Ammon's horn (tissue), 1 donor: ENCODE results near the gene EMC8.
A peak's percentile ranks its signal among the peaks of the same experiment; 100 is the strongest.
"Not testable (repeated sequence)": the region's sequence is repeated elsewhere in the genome, so short reads cannot be mapped to it uniquely, and the experiment has no call there.

Experiments
- DNase-seq: peaks from one replicate; pipeline ENCODE4 v3.0.0-alpha.2; 2016; ENCODE audit warnings: low spot score

Gene EMC8

GRCh38 chr16:85799497-85800320 is at the start of gene EMC8, which contains the start of gene COX4I1:
EMC8 (minus strand) TSS chr16:85799544; CDS start chr16:85799295, 249 bp downstream.
COX4I1 (plus strand) TSS chr16:85799695; CDS start chr16:85801206, 1,511 bp downstream.
- peak; percentile 92 for DNase-seq

GRCh38 chr16:85848986-85849385 is 49.6 kb upstream of the EMC8 start:
- DNase-seq = no peak

- DNase-seq = no peak
Measured at GRCh38 chr16:85847681-85848601, 48.6 kb upstream of the EMC8 start.

GRCh38 chr16:85847036-85847435 is 47.7 kb upstream of the EMC8 start:
- no peak for DNase-seq

DNA sequence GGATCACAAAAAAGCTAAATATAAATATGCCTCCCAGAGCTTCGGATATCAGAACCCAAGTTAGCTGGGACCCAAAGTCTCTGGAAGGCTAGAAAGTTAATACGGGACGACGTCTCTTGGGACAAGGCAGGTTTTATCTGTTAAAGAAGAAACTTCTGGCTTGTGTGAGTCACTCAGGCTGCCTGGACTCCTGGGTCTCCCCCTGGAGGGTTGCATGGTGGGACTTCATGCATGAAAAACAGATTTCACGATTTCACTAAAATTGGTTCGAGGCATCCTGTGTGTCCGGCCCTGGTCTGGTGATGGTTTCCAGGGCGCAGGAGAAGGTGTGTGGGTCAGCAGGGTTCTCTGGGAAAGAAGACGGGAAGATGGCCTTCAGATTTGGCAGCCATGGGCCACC is 47.1 kb upstream of the EMC8 start:
- no peak for DNase-seq

- no peak for DNase-seq
Measured at GRCh38 chr16:85845266-85845665, 45.9 kb upstream of the EMC8 start.

DNA sequence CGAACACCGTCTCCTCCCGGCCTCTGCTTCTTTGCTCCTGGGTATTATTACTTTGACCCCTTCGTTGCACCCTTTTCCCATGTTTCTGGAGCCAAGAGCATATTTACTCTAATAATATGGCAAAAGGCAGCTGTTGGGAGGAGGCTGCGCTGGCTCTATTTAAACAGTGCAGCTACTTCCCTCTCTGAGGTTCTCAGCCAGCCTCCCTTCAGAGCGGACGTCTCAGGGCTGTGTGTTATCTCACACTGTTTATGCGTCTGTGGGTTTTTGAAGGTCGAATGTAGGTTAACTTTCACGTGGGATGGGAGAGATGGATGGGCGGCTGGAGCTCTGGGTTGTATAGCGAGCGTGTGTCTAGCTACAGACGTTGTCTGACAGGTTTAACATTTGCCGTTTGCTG is 45.4 kb upstream of the EMC8 start:
- no peak for DNase-seq

DNA sequence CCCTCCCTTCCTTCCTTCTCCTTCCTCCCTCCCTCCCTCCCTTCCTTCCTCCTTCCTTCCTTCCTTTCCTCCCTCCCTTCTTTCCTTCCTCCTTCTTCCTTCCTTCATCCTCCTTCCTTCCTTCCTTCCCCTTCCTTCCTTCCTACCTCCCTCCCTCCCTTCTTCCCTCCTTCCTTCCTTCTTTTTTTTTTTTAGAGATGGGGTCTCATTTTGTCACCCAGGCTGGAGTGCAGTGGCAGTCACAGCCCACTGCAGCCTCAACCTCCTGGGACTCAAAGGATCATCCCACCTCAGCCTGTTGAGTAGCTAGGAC is 44.8 kb upstream of the EMC8 start:
- DNase-seq = no peak

GRCh38 chr16:85843471-85844168 is 44.3 kb upstream of the EMC8 start:
- no peak for DNase-seq

GRCh38 chr16:85842848-85843247 is 43.5 kb upstream of the EMC8 start:
- no peak for DNase-seq

DNA sequence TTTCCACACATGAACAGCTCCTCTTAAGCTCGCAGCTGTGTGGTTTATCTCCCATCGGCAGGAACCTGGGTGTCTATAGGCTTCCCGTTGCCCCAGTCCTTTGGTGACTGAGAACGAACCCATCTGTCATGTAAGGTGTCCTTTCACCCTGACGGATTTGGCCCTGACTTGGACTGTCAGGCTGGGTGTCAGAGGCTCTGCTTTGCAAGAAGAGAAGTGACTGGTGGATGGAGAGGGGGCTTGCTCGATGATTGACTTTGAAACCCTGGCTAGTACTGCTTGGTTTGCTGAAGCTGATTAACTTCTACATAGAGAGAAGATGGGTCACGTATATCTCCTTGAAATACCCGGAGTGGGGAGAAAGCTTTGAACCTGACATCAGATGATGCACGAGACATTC is 43.1 kb upstream of the EMC8 start:
- DNase-seq = no peak

DNA sequence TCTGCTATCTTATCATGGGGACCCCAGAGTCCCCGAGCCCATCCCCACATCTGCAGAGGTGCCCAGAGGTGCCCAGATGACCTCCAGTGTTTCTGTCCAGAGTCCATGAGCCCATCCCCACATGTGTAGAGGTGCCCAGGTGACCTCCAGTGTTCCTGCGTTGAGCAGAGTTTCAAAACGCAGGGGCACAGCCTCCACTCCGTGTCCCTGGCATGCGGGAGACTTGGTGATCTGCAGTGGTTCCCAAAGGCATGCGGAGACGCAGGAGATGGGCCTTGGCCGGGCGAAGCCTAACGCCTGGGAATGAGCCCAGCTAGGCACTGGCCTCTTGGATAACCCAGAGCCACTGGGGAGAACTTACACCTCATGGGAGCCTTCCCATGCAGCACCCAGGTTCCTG is 41.5 kb upstream of the EMC8 start:
- DNase-seq = no peak

DNA sequence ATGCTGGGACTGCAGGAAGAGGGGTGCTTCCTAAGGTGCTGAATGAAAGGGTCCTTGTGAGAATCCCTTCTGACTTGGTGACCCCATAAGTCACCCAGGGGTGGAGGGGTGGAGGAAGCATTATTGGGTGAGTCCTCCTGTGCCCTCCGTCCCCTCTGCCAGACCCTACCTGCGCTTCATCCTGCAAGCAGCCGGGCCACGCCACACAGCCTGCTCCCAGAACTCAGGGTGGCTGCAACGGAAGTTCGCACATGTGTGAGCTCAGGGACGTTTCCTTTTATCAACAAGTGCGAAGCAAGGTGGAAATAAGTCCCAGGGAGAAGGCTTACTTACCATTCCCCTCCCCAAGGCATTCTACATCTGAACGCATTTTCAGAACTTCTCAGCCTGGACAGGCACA is 41.1 kb upstream of the EMC8 start:
- no peak for DNase-seq

DNA sequence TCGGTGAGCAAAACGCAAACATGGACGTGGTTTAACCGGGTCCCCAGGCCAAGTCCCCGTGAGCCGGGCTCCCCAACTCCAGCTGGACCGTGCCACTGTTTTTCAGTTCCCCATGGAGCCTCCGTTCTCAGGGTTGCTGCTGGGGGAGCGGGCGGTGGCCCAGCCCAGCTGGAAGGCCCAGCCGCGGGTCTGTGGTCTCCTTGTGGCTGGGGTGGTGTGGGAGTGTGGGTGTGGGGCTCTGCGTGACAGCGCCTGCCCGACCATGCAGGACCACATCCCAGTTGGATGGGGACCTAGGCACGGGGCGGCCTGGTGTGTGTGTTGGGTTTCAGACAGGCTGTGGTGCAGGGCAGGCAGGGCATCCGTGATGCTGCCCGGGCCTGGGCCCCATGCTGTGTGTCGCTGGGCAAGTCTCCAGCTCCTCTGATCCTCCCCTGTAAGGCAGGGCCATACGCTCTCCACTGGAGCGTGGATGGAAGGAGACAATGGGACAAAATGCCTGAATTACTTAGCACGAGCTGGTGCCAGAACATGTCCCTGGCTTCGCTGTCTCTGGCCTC is 40.4 kb upstream of the EMC8 start:
- DNase-seq = no peak

- no peak for DNase-seq
Measured at GRCh38 chr16:85838876-85839585, 39.7 kb upstream of the EMC8 start.

DNA sequence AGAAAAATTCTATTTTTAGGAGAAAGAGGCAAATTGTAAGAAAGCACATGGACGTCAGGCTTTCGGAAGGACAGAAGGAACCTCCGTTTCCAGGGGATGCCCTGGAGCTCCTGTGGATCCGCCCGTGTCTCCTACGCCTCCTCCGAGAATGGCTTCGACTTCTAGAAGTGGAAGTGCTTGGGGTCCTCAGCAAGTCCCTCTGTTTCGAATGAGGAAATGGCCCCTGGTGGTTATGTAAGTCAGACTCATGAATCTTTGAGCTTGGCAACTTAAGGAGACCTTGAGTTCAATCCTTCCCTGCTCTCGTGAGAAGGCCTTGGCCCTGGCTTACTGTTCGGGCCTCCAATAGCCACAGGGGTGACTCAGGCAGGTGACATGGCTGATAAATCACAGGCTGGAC is 39.0 kb upstream of the EMC8 start:
- peak; percentile 50 for DNase-seq

DNA sequence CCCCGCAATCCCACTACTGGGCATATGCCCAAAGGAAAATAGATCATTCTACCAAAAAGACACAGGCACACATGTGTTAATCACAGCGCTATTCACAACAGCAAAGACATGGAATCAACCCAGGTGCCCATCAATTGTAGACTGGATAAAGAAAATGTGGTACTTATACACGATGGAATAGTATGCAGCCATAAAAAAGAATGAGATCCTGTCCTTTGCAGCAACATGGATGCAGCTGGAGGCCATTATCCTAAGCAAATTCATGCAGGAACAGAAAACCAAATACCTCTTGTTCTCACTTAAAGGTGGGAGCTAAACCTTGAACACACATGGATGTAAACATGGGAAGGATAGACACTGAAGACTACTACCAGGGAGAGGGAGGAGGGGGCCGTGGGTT is 38.3 kb upstream of the EMC8 start:
- DNase-seq = not testable (repeated sequence)

GRCh38 chr16:85836706-85837582 is 37.6 kb upstream of the EMC8 start:
- DNase-seq = no peak

GRCh38 chr16:85835956-85836705 is 36.8 kb upstream of the EMC8 start:
- DNase-seq = no peak
